HepG2 (cell line): ENCODE measurements around the gene PBX1. TPM values are rescaled to one million over a fixed set of nuclear protein-coding genes. Genes with fewer than 3 reads are reported as not detected.

ENCODE experiments used
- ATAC-seq: fragments of 200-7000 bp; cut with Tn5 transposase; 3 replicates; pipeline ENCODE4 v1.9.1; 2020; ENCODE audit warnings: mild to moderate bottlenecking, moderate library complexity
- BruUV-seq: library from RNA; stranded (reverse); fragments of 400-500 nt; replicated peaks from 2 replicates; lab custom pipeline; 2021; lab: Mats Ljungman, UMichigan
- CTCF ChIA-PET: fragments of 300-600 bp; formaldehyde crosslinking; extraction: SDS; loops from one replicate; lab custom pipeline; 2021; ENCODE audit warnings: low total read pairs, inconsistent platforms, low intra/inter-chr PET ratio; lab: Yijun Ruan, JAX
- POLR2A ChIA-PET: fragments of 350-600 bp; sonication (Branson Sonifier 250); formaldehyde crosslinking; loops from one replicate; lab custom pipeline; 2020; ENCODE audit warnings: antibody characterized with exemption, inconsistent platforms; lab: Yijun Ruan, JAX
- DNase-seq: peaks from one replicate; pipeline ENCODE4 v3.0.0-alpha.2; 2015; ENCODE audit warnings: low spot score
- FAIRE-seq: peaks from 3 replicates; lab custom pipeline; 2011; peaks lifted over from hg19 to GRCh38; lab: Jason Lieb, UNC
- H2AFZ ChIP-seq: one replicate; pipeline ENCODE4 v1.6.1; 2011; ENCODE audit warnings: low read length, inconsistent platforms
- H3K27ac ChIP-seq: fragments of 300-600 bp; 3 replicates; pipeline ENCODE4 v1.8.0; 2011; ENCODE audit warnings: mixed run types, mild to moderate bottlenecking, mixed read lengths, low read length, inconsistent platforms; ENCODE audit not compliant: insufficient read depth; ENCODE audit errors: extremely low read length
- H3K27me3 ChIP-seq, 2 experiments: fragments of 200-600 bp in 1 of 2; 2 replicates in 1 of 2; 3 replicates in 1 of 2; pipeline versions ENCODE4 v1.6.0 to v1.8.0; 2011; ENCODE audit warnings: low read length in 2 of 2, mild to moderate bottlenecking in 2 of 2, moderate library complexity in 2 of 2, inconsistent platforms in 1 of 2; ENCODE audit not compliant: insufficient read depth in 2 of 2, control insufficient read depth in 1 of 2
- H3K36me3 ChIP-seq, 2 experiments: fragments of 200-600 bp in 1 of 2; replicated peaks in 1 of 2; 2 replicates in 1 of 2; 3 replicates in 1 of 2; pipeline versions ENCODE4 v1.5.1 to v1.8.0; 2011; ENCODE audit warnings: low read length in 2 of 2, inconsistent platforms in 1 of 2; ENCODE audit not compliant: insufficient read depth in 2 of 2, control insufficient read depth in 1 of 2
- H3K4me1 ChIP-seq: 2 replicates; pipeline ENCODE4 v1.5.1; 2012; ENCODE audit warnings: low read length, inconsistent platforms; ENCODE audit not compliant: insufficient read depth
- H3K4me2 ChIP-seq: 2 replicates; pipeline ENCODE4 v1.6.0; 2011; ENCODE audit warnings: low read depth, low read length, inconsistent platforms
- H3K4me3 ChIP-seq, 3 experiments: fragments of 200-600 bp in 1 of 3; sonication (generic), shearing (Covaris generic) in 1 of 3; replicated peaks in 1 of 3; 2 replicates each; pipeline ENCODE4 v1.5.1; 2011 to 2016; ENCODE audit warnings: low read length in 3 of 3, inconsistent platforms in 2 of 3, low read depth in 2 of 3, mild to moderate bottlenecking in 2 of 3, control low read depth in 1 of 3, mixed read lengths in 1 of 3; ENCODE audit not compliant: insufficient read depth in 1 of 3
- H3K79me2 ChIP-seq: one replicate; pipeline ENCODE4 v1.6.1; 2011; ENCODE audit warnings: low read length, inconsistent platforms; ENCODE audit not compliant: insufficient read depth
- H3K9ac ChIP-seq: 2 replicates; pipeline ENCODE4 v1.6.0; 2011; ENCODE audit warnings: mild to moderate bottlenecking, low read depth, low read length, inconsistent platforms; ENCODE audit not compliant: insufficient read depth
- H3K9me3 ChIP-seq: 2 replicates; pipeline ENCODE4 v1.5.1; 2012; ENCODE audit warnings: mild to moderate bottlenecking, low read length
- H4K20me1 ChIP-seq: 2 replicates; pipeline ENCODE4 v1.6.0; 2011; ENCODE audit warnings: inconsistent platforms, mild to moderate bottlenecking, low read length, moderate library complexity; ENCODE audit not compliant: insufficient read depth
- CCAR2 ChIP-seq: fragments of 200-400 bp; formaldehyde crosslinking; optimal IDR thresholded peaks from 2 replicates; pipeline ENCODE3; 2018; ENCODE audit warnings: low read depth, mild to moderate bottlenecking, low read length, moderate library complexity
- CENPT ChIP-seq: sonication (generic); formaldehyde crosslinking; IDR thresholded peaks from 2 replicates; pipeline ENCODE4 v1.8.0; 2022; ENCODE audit warnings: low read depth, mild to moderate bottlenecking, moderate library complexity, missing genetic modification reagents
- EZH2 ChIP-seq: conservative IDR thresholded peaks from 2 replicates; pipeline ENCODE4 v1.6.1; 2012; ENCODE audit warnings: mild to moderate bottlenecking, low read depth, low read length, moderate library complexity
- FOXK2 ChIP-seq: fragments of 450-650 bp; IDR thresholded peaks from 2 replicates; pipeline ENCODE4 v1.6.1; 2016
- TOPORS ChIP-seq: sonication (generic); formaldehyde crosslinking; IDR thresholded peaks from 2 replicates; pipeline ENCODE4 v1.8.0; 2023; ENCODE audit warnings: mild to moderate bottlenecking, missing genetic modification reagents
- ZFP36 ChIP-seq: fragments of 150-350 bp; IDR thresholded peaks from 2 replicates; pipeline ENCODE4 v1.6.1; 2018; ENCODE audit warnings: borderline replicate concordance, low read length, low read depth; ENCODE audit not compliant: partially characterized antibody
- ZNF234 ChIP-seq: sonication (generic); formaldehyde crosslinking; conservative IDR thresholded peaks from 2 replicates; pipeline ENCODE4 v1.5.1; 2020; ENCODE audit warnings: mild to moderate bottlenecking, missing genetic modification reagents
- ZNF317 ChIP-seq: sonication (generic); formaldehyde crosslinking; IDR thresholded peaks from 2 replicates; pipeline ENCODE4 v1.5.0; 2020; ENCODE audit warnings: mild to moderate bottlenecking, missing genetic modification reagents
- ZNF562 ChIP-seq: sonication (generic); formaldehyde crosslinking; IDR thresholded peaks from 2 replicates; pipeline ENCODE4 v1.8.0; 2022; ENCODE audit warnings: missing genetic modification reagents, borderline replicate concordance
- ZNF564 ChIP-seq: sonication (generic); formaldehyde crosslinking; IDR thresholded peaks from 2 replicates; pipeline ENCODE4 v1.8.1; 2023; ENCODE audit warnings: mild to moderate bottlenecking, missing genetic modification reagents
- WGBS: methylation state at CpG from one replicate; pipeline ENCODE4 v1.1.6; 2017; ENCODE audit warnings: low lambda C conversion rate; 5-methylcytosine and 5-hydroxymethylcytosine counted together
- in situ Hi-C: cut with HindIII; loops from 2 replicates; pipeline ENCODE4 v1.10.0; 2017; ENCODE audit warnings: low pct_unique_long_range_greater_than_20kb; ENCODE audit not compliant: extremely low pct_ligation_motif_present
- intact Hi-C: fragments of 100-400 bp; cut with micrococcal nuclease; formaldehyde crosslinking; loops from one replicate; pipeline ENCODE4 v1.10.0; 2022; ENCODE audit not compliant: unreplicated experiment
- polyA plus RNA-seq, 8 experiments: library from polyadenylated mRNA; depleted of rRNA in 3 of 8; stranded (reverse) in 7 of 8; unstranded in 1 of 8; fragments of >200 nt; fragmentation: Illumina TruSeq in 4 of 8; extraction: Trizol in 4 of 8; gene quantifications; 2 replicates each; pipeline versions ENCODE4 v1.2.1 to v1.2.3, GENCODE V29; 2011 to 2016; ENCODE audit warnings: low read depth in 4 of 8, missing spikeins in 1 of 8, mixed read lengths in 1 of 8; ENCODE audit not compliant: insufficient read depth in 1 of 8
- total RNA-seq, 5 experiments: library from RNA; depleted of rRNA; stranded (reverse); fragments of >200 nt; fragmentation: Illumina TruSeq; extraction: Trizol; gene quantifications; 2 replicates each; pipeline ENCODE4 v1.2.3, GENCODE V29; 2016; ENCODE audit warnings: low read depth in 1 of 5
- TF ChIP-seq, protein P1 (sequence below): IDR thresholded peaks from 2 replicates; pipeline ENCODE4 v1.6.1; 2018; ENCODE audit warnings: missing genetic modification reagents, mild to moderate bottlenecking, missing compliant biosample characterization
- TF ChIP-seq, protein P2 (sequence below): sonication (generic); formaldehyde crosslinking; IDR thresholded peaks from 2 replicates; pipeline ENCODE4 v1.8.1; 2023; ENCODE audit warnings: mild to moderate bottlenecking, missing genetic modification reagents, borderline replicate concordance

Gene PBX1
- total and polyA plus RNA-seq, 2 of the 13 experiments (the other 11 are each of a cell fraction or from before 2014, with no cell fraction given), result 0.24 TPM; not detected in 1

DNA sequence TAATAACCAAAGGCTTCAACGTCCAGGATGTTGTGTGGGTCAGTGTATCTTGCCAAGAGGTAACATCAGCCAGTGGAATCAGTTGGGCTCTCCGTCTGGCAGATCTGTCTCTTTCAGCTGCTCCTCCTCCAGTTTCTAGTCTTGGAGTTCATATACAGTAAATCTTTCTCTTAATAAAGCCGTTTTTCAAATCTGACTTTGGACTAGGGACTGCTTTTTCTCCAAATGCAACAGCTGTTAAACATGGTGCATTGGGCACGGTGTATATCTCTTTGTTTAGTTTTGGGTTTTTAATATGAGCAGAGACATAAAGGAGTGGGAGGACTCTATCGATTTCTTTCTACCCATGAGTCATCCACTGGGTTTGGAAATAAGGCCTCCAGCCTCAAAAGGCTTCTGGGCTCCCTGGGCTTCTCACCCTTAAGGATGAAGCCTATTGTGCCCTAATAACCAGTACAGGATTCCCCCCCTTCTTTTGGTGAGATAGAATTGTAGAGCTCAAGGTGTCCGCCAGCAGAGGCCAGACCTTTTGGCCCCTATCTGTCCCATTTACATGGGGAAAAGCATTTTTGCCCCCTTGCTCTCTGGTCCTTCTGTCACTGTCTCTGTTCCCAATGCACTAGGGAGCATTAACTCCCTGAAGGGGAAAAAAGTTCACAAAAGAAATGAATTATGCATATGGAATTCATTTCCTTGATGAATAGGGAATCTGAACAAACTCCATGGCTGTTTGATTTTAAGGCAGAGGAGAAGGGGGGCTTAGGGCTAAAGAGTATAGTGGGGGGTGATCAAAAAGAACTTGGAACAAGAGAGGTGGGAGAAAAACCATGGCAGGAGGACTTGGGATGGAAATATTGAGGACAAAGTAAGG lies 86.0 kb downstream of the PBX1 start (continued):
- TF ChIP-seq EZH2, result no peak

DNA sequence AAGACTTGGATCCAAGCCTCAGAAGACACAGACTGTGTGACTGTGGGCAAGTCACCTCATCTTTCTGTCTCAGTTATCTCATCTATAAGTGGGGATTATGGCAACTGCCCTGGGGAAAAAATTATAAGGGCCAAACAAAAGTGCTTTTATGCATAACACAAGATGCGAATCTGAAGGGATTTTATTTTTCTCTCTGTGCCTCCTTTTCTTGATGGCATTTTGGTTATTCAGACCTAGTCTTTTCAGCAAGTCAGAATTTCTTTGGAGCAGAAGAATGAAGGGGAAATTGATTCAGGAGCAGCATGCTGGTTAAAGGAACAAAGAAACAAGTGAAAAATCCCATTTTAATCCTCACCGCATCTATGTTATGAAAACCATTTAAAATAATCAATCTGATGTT lies 86.9 kb downstream of the PBX1 start:
- H3K36me3 ChIP-seq, result no peaks in the 10 kb centered on the region
- no peak overlapping the region for H3K4me3 ChIP-seq
- no peak overlapping the region for H3K9ac ChIP-seq
- no peaks in the 10 kb centered on the region for H3K27me3 ChIP-seq
- TF ChIP-seq ZNF564, result no peak
- no peak for TF ChIP-seq ZNF317 (CRISPR knock-in tag)
- no peak for TF ChIP-seq CCAR2
- no peak for TF ChIP-seq ZNF234
- TF ChIP-seq, protein P1, sequence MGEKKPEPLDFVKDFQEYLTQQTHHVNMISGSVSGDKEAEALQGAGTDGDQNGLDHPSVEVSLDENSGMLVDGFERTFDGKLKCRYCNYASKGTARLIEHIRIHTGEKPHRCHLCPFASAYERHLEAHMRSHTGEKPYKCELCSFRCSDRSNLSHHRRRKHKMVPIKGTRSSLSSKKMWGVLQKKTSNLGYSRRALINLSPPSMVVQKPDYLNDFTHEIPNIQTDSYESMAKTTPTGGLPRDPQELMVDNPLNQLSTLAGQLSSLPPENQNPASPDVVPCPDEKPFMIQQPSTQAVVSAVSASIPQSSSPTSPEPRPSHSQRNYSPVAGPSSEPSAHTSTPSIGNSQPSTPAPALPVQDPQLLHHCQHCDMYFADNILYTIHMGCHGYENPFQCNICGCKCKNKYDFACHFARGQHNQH (CRISPR knock-in tag), result no peak
- TF ChIP-seq ZNF562, result no peak
- no peak for TF ChIP-seq FOXK2
- TF ChIP-seq, protein P2, sequence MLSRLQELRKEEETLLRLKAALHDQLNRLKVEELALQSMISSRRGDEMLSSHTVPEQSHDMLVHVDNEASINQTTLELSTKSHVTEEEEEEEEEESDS (CRISPR knock-in tag), result no peak
- no peak for TF ChIP-seq ZFP36
- TF ChIP-seq CENPT (CRISPR knock-in tag), result no peak
- TF ChIP-seq TOPORS (CRISPR knock-in tag), result no peak
- TF ChIP-seq, all 625 proteins: peak for 0
- BruUV-seq, result no TSS peak
- 61% methylated on average over 2 of the region's 2 CpGs for WGBS
- CTCF ChIA-PET, result no interaction called here
- no peaks in the 10 kb centered on the region for H3K79me2 ChIP-seq
- intact Hi-C loops, result no loop called here
- H2AFZ ChIP-seq, result no peak overlapping the region
- in situ Hi-C loops, result no loop called here
- ATAC-seq (no peak), FAIRE-seq (no peak), DNase-seq (no peak)
- H3K4me1 ChIP-seq, result no peaks in the 10 kb centered on the region
- H3K4me2 ChIP-seq, result no peak overlapping the region
- no peaks in the 10 kb centered on the region for H3K9me3 ChIP-seq
- no peaks in the 10 kb centered on the region for H4K20me1 ChIP-seq
- POLR2A ChIA-PET, result no interaction called here
- H3K27ac ChIP-seq, result no peak overlapping the region
